T-helper 22 cell (primary cell): ENCODE data around the gene ALOX5AP.

ENCODE experiments used
- DNase-seq: peaks from one replicate; pipeline ENCODE4 v3.0.0-alpha.2; 2020; ENCODE audit warnings: low read depth

ALOX5AP gene

DNA sequence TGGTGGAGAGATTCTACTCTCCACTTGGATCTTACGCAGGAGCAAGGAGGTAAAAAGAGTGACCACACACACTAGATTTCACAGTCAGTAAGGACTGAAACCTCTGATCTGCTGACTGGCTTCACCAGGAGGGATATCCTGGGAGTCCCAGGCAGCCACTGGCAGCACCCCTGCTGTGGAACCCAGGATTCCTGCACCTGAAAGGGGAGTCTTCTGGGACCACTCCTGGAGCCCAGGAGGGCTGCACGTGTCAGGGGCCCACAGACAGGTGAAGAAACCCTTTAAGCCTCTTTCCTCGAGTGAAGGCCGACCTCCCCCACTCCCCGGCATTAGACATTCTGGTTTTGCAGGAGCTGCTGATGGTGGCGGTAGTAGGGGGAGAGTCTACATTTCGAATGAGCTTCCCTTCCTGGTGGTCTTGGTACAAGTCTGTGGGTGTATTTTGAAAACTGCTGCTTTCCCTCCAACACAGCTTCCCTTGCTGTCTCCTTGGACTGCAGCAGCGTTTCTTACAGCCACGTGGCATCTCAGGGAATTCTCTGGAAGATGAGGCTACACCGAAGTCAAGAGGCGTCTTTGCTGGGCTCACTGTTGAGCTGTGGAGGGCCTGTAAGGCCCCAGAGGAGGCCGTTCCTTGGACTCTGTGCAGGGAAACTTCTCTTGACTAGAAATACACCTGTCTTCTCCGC is 62.6 kb downstream of the ALOX5AP start:
- no peak for DNase-seq

DNA sequence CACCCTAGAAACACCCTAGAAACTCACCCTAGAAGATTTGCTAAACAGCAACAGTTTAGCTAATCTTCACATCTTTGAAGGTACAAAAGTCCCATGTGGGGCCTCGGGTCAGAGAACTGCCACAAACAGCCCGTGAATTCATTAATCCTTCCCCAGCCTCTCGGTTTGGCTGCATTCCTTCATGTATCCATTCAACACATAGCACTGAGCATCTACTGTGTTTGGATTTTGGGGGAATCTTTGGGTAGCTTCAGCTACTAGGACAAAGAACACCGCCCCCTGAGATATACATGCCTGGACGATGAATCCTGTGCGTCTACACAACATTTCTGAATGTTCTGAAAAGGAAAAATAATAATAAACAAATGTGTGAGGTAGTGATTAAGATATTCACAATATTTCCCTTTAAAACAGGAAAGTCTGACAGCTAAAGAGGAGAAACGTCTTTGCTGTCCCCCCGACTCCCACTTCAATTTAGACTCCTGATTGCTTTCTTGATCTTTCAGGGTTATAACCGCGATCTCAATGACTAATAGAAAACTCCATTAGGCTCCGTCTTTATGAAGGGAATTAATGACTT is 63.5 kb downstream of the ALOX5AP start:
- no peak for DNase-seq

DNA sequence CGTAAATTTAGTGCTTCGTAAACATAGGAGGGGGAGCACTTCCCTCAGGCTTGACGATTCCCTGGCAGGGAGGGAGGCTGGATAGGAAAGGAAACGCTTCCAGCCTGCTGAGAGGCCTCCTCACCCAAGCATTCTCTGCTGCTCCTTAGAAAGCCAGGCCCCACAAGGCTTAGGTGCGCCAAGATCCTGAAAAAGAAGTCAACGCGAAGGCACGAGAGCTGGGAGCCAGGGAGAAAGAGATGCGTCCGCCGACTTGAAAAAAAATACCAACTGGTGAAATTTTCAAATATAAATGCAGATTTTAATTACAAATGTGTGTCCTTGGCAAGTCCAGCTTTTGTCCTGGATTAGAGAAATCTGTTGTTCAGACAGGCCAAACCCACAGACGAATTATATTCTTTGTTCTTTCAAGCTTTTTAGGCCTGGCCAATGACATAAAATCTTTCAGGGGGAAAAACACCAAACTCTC is 64.0 kb downstream of the ALOX5AP start:
- DNase-seq, result no peak

DNA sequence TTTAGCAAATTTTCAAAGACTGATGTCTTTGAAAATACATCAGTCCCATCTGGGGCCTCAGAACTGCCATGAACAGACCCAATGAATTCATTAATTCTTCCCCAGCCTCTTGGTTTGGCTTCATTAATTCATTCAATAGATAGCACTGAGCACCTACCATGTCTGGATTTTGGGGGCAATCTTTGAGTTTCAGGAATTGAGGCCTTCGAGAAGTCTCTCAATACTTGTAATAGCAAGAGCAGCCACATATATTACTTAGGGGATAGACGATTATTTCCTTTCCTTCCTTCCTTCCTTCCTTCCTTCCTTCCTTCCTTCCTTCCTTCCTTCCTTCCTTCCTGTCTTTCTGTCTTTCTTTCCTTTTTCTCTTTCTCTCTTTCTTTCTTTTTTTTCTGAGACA is 64.8 kb downstream of the ALOX5AP start:
- no peak for DNase-seq

DNA sequence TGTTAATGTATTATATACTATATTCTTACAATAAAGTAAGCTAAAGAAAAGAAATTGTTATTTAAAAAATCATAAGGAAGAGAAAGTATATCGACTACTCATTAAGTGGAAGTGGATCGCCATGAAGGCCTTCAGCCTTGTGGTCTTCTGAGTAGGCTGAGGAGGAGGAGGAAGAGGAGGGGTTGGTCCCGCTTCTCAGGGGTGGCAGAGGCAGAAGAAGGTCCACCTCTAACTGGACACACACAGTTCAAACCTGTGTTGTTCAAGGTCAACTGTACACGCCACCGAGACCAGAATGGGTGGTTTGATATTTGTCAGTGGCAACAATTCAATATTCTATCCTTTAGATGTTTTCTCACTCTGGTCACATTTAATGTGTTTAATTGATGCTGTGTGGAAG is 67.2 kb downstream of the ALOX5AP start:
- DNase-seq, result no peak

DNA sequence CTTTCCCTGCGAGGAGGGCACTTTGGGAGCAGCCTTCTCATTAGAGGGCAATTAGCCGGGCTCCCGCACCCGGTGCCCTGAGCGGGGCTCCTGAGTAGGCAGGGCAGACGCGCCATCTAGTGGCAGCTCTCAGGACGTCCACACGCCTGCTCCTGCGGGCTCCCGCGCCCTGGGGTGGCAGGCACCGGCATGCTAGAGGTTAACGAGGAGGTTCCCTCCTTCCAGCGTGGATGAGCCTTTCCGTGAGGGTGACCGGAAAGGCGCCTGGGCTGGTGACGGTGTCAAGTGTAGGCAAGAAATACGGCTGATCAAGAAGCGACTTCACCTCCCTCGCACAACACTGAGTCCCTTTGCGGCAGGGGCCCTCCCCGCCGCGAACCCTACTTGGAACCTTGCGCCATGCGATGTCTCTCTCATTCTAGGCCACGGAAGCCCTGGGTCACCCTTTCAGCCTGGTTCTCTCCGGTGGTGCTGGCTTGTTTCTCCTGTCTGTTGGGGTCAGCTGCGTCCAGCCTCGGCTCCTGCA is 67.7 kb downstream of the ALOX5AP start:
- peak; percentile 51 for DNase-seq

DNA sequence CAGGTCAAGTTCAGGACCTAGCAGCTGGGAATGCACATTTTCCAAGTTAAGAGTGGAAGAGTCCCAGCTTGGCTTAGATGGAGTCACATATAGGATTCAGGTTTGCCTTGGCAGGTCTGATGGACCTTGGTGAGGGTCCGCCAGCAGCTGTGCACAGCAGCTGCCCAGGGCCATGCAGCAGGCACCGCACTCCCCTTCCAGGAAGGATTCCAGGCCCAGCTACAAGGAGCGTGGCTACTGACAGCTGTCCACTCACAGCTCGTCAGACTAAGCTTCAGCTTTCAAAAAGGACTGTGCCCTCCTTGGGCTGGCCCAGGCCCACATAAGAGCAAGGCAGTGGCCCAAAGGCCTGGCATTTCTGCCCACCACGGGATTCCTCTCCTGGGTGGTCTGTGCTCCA is 68.4 kb downstream of the ALOX5AP start:
- DNase-seq, result no peak

DNA sequence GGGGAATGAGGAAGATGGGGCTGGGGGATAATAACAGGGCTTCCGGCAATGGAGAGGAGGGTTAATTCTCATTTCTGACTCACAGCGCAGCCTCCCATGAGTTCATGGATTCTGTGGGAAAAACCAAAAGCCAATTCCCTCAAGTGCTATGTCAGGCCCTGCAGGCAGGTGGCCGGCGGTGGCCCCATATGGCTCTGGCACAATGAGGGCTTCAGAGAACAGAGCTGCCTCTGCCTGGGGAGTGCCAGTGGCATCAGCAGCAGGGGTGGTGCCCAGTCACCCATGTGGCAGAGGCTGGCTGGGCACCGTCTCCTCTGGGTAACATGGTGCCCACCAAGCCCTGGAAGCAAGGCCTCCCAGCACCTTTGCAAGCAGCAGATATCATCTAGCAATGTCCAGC is 69.1 kb downstream of the ALOX5AP start:
- DNase-seq, result no peak

DNA sequence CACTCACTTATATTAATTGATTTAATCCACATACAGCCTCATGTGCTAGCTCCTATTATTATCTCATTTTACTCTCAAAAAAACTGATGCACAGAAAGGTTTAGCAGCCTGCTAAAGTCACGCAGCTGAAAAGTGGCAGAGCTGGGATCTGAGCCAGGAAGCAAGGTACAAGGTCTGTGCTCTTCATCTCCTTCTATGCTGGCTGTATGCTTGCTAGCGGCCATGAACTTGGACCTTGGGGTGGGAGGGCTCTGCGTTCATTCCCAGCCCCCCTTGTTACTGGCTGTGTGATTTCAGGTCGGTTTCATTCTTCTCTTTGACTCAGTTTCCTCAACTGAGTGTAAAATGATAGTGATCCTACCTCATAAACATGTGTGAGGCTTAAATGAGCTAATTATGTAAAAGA is 69.8 kb downstream of the ALOX5AP start:
- no peak for DNase-seq

DNA sequence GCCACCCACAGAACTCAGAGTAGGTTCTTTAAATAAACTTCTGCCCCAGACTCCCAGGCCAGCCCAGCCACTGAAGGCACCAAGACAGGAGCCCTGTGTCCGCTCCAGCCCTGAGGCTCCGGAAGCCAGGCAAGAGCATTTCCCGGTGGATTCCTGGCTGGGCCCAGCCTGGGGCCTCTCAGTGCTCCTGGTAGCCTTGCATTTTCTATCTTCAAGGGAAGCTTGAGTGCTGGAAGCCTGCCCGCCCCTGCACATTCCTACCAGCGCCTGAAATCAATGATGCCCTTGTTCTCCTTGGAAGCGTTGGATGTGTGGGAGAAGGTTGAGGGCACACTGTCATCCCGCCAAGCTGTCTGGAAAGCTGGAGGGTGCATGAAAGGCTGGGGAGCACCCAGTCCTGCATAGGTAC is 70.3 kb downstream of the ALOX5AP start:
- no peak for DNase-seq

DNA sequence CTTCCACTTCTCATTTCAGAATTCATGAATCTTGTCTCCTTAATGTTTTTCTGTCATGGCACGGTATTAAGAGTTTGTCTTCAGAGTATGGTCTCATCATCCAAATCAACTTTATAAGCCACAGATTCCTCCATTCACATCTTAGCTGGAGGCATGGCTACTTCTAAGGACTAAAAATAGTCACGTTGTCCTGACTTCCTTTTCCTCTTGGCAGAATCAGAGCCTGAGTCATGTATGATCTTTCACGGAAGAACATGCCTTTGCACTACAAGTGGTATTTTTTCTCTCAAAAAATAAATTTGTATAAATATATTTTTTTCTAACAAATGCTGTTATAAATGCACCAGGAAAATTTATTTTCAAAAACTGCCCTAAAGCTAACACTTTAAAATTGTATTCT is 71.4 kb downstream of the ALOX5AP start:
- DNase-seq, result no peak

DNA sequence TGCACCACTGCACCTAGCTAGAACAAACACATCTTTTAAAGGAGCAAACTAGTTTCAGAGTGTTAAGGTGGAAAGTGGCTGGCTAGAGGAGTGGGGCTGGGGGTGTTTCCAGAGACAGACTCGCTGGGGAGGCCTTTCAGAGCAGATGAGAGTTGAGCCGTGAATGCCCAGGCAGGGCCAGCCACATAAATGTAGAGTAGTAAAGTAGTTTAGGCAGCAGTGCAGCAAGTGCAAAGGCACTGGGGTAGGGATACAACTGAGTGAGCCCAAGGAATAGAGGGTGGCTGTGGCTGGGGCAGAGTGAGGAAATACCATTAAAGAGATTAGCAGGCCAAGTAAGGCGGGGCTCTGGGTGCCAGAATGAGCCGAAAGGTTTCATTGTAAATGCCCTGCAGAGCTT is 72.0 kb downstream of the ALOX5AP start:
- DNase-seq, result no peak

DNA sequence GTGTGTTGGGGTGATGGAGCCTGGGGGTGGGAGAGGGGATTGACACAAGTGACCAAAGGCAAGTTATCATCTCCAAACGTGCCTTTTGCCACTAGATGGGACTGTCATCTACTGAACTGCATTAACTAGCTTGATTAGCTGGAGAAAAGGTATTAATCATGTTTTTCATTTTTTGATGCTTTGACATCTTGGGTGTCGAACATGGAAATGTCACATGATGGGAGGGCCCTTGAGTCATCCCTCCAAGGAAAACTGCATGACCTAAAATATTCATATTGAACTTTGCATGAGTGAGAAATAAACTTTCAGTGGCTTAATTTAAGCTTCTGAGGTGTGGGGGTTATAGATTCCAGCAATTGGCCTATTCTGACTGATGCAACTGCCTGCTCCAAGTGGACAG is 73.3 kb downstream of the ALOX5AP start:
- DNase-seq, result no peak

DNA sequence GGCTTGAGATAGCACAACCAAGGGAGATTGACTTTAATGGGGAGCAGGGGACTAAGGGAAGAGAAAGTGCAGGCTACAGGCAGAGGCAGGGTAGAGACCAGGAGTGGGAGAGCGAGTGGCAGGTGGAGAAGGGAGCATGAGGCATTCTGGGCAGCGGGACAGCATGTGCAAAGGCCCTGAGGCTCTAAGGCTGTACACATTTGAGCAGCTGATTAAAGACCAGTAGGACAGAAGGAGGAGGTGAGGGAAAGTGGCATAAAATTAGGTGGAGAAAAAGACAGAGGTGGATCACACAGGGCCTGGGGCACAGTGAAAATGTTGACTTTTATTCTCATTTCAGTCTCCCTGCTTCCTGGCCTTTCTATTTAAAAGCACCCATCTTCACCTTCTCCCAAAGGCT is 74.4 kb downstream of the ALOX5AP start:
- DNase-seq, result no peak

DNA sequence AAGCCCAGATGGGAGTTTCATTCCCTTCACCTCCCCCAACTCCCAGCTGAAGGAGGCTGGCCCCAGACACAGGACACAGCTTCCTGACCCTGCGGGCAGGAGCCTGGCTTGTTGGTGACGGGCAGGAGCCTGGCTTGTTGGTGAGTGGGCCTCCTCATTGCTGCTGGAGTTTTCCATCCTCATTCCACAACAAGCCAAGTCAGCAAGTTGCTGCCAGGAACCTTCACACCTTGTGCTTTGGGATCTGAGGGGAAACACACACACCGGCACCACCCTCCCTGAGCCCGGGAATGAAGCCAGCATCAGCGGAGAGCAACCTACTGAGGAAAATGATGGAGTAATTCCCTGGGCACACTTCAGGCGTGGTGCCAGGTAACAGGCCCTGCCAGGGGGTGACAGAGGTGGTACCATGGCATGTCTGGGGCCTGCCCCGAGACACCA is 74.9 kb downstream of the ALOX5AP start:
- no peak for DNase-seq

DNA sequence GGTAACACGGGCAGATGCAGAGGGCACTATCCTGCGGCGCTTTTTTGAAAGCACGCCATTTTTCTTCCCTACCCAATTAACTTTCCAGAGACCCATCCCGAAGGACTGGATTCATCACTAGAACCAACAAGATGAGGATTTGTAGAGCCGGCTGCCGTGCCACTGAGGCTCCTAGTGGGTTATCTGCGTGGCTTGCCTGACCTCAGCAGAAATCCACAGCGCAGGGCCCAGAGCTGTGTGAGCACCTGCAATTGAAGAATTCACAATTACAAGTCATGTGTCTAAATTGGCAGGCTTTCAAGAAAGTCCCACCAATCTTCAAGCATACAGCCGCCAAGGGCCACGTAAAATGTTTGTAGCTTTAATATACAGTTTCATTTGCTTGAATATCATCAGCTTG is 75.5 kb downstream of the ALOX5AP start:
- DNase-seq, result no peak
